HG03575 (cell line): ENCODE measurements around the gene MUSTN1.

Experiments used
- ATAC-seq: cut with Tn5 transposase; IDR thresholded peaks from one replicate; pipeline ENCODE4 v1.9.1; 2021; ENCODE audit not compliant: unreplicated experiment, insufficient number of reproducible peaks, low FRiP score; ENCODE audit errors: extremely low read depth

MUSTN1 gene

GRCh38 chr3:52856666-52857065 lies 21.8 kb upstream of the MUSTN1 start:
- no peak for ATAC-seq

- no peak for ATAC-seq
Measured at GRCh38 chr3:52854013-52854412, 19.2 kb upstream of the MUSTN1 start.

- no peak for ATAC-seq
Measured at GRCh38 chr3:52852419-52852818, 17.6 kb upstream of the MUSTN1 start.

- ATAC-seq: no peak
Measured at GRCh38 chr3:52851348-52851747, 16.5 kb upstream of the MUSTN1 start.

- no peak for ATAC-seq
Measured at GRCh38 chr3:52849656-52850055, 14.8 kb upstream of the MUSTN1 start.

GRCh38 chr3:52848617-52849016 lies 13.8 kb upstream of the MUSTN1 start:
- no peak for ATAC-seq

- no peak for ATAC-seq
Measured at GRCh38 chr3:52847726-52848125, 12.9 kb upstream of the MUSTN1 start.

- ATAC-seq: no peak
Measured at GRCh38 chr3:52847241-52847640, 12.4 kb upstream of the MUSTN1 start.

GRCh38 chr3:52846432-52846965 lies 11.7 kb upstream of the MUSTN1 start:
- no peak for ATAC-seq

- ATAC-seq: no peak
Measured at GRCh38 chr3:52845691-52846431, 11.0 kb upstream of the MUSTN1 start.

GRCh38 chr3:52845157-52845556 lies 10.3 kb upstream of the MUSTN1 start:
- ATAC-seq: no peak

GRCh38 chr3:52844290-52844975 lies 9.6 kb upstream of the MUSTN1 start:
- ATAC-seq: no peak

- ATAC-seq: no peak
Measured at GRCh38 chr3:52843881-52844280, 9.1 kb upstream of the MUSTN1 start.

- ATAC-seq: no peak
Measured at GRCh38 chr3:52843108-52843865, 8.5 kb upstream of the MUSTN1 start.

- ATAC-seq: no peak
Measured at GRCh38 chr3:52842424-52842823, 7.6 kb upstream of the MUSTN1 start.

- ATAC-seq: no peak
Measured at GRCh38 chr3:52841981-52842340, 7.1 kb upstream of the MUSTN1 start.

GRCh38 chr3:52841211-52841980 lies 6.6 kb upstream of the MUSTN1 start:
- no peak for ATAC-seq

- ATAC-seq: no peak
Measured at GRCh38 chr3:52839892-52840545, 5.2 kb upstream of the MUSTN1 start.

- ATAC-seq: no peak
Measured at GRCh38 chr3:52839268-52839575, 4.4 kb upstream of the MUSTN1 start.
